Ishikawa (cell line): ENCODE data around the gene MILR1.
A peak's percentile ranks its signal among the peaks of the same experiment; 100 is the strongest.

ENCODE experiments used
- CEBPB ChIP-seq: IDR thresholded peaks from 2 replicates; pipeline ENCODE4 v1.6.1; 2012
- CREB1 ChIP-seq: IDR thresholded peaks from 2 replicates; pipeline ENCODE4 v1.6.1; 2012; ENCODE audit warnings: low read depth
- EGR1 ChIP-seq: IDR thresholded peaks from 2 replicates; pipeline ENCODE4 v1.6.1; 2012
- EP300 ChIP-seq: IDR thresholded peaks from 2 replicates; pipeline ENCODE4 v1.6.1; 2012; ENCODE audit warnings: borderline replicate concordance
- FOXM1 ChIP-seq: IDR thresholded peaks from 2 replicates; pipeline ENCODE4 v1.6.1; 2012; ENCODE audit warnings: low read depth, borderline replicate concordance
- MAX ChIP-seq: IDR thresholded peaks from 2 replicates; pipeline ENCODE4 v1.6.1; 2012
- NFIC ChIP-seq: IDR thresholded peaks from 2 replicates; pipeline ENCODE4 v1.6.1; 2012
- RAD21 ChIP-seq: IDR thresholded peaks from 2 replicates; pipeline ENCODE4 v1.6.1; 2012; ENCODE audit warnings: low read depth
- REST ChIP-seq: IDR thresholded peaks from 2 replicates; pipeline ENCODE4 v1.6.1; 2012; ENCODE audit warnings: low read depth, mild to moderate bottlenecking
- TAF1 ChIP-seq: IDR thresholded peaks from 2 replicates; pipeline ENCODE4 v1.6.1; 2012; ENCODE audit warnings: low read depth, mild to moderate bottlenecking
- TCF12 ChIP-seq: IDR thresholded peaks from 2 replicates; pipeline ENCODE4 v1.6.1; 2012; ENCODE audit warnings: low read depth
- TEAD4 ChIP-seq: IDR thresholded peaks from 2 replicates; pipeline ENCODE4 v1.6.1; 2012
- USF1 ChIP-seq: IDR thresholded peaks from 2 replicates; pipeline ENCODE4 v1.6.1; 2012
- YY1 ChIP-seq: IDR thresholded peaks from 2 replicates; pipeline ENCODE4 v1.6.1; 2012; ENCODE audit warnings: low read depth
- ZBTB7A ChIP-seq: IDR thresholded peaks from 2 replicates; pipeline ENCODE4 v1.6.1; 2012; ENCODE audit warnings: low read depth

MILR1 gene

GRCh38 chr17:64413513-64413912 lies 35.4 kb upstream of the MILR1 start:
- TF ChIP-seq ZBTB7A (no peak), TCF12 (no peak), EP300 (no peak)

GRCh38 chr17:64418506-64419339 lies 30.2 kb upstream of the MILR1 start:
- TF ChIP-seq TAF1 (no peak), RAD21 (peak; percentile 90)

GRCh38 chr17:64420143-64420670 lies 28.7 kb upstream of the MILR1 start:
- TF ChIP-seq RAD21, result peak; percentile 90
- no peak for TF ChIP-seq EGR1

GRCh38 chr17:64423881-64424280 lies 25.0 kb upstream of the MILR1 start:
- TF ChIP-seq TAF1 (no peak), CREB1 (no peak), REST (no peak), MAX (no peak), FOXM1 (no peak), CEBPB (no peak), USF1 (no peak), TEAD4 (no peak), EGR1 (no peak), RAD21 (no peak), YY1 (no peak), EP300 (no peak), TCF12 (no peak), ZBTB7A (no peak)

- no peak for TF ChIP-seq CEBPB
- TF ChIP-seq EGR1, result no peak
- TF ChIP-seq FOXM1, result no peak
- TF ChIP-seq REST, result no peak
- no peak for TF ChIP-seq TEAD4
- TF ChIP-seq ZBTB7A, result no peak
- TF ChIP-seq YY1, result no peak
- no peak for TF ChIP-seq TAF1
- TF ChIP-seq CREB1, result no peak
- TF ChIP-seq USF1, result no peak
- TF ChIP-seq RAD21, result no peak
- no peak for TF ChIP-seq MAX
- no peak for TF ChIP-seq NFIC
- TF ChIP-seq EP300, result no peak
- no peak for TF ChIP-seq TCF12
These were observed 24.5 kb upstream of the MILR1 start for GRCh38 chr17:64424324-64424849.

- TF ChIP-seq REST (no peak), CREB1 (no peak), CEBPB (no peak), MAX (no peak)
These were observed 23.7 kb upstream of the MILR1 start for GRCh38 chr17:64425191-64425590.
